Motor neuron (in vitro differentiated cells): ENCODE measurements around the gene ABHD16A. TPM values are rescaled to one million over a fixed set of nuclear protein-coding genes. Genes with fewer than 3 reads are reported as not detected.

Experiments used
- ATAC-seq, 8 experiments: fragments of 200-7000 bp; cut with Tn5 transposase; replicated peaks in 6 of 8; 2 replicates each; pipeline ENCODE4 v1.8.0; 2021; ENCODE audit warnings: mild to moderate bottlenecking in 8 of 8, moderate library complexity in 8 of 8
- H3K27ac ChIP-seq, 2 donors: fragments of 250-450 bp; sonication (Bioruptor Pico); 2 replicates each; pipeline ENCODE4 v1.9.0; 2021; ENCODE audit warnings: antibody characterized with exemption in 2 of 2, mild to moderate bottlenecking in 2 of 2, moderate library complexity in 1 of 2
- H3K4me1 ChIP-seq, 2 donors: fragments of 250-450 bp; sonication (Bioruptor Pico); replicated peaks in 1 of 2; 2 replicates each; pipeline ENCODE4 v1.6.1; 2021; ENCODE audit warnings: antibody characterized with exemption in 2 of 2, mild to moderate bottlenecking in 2 of 2, moderate library complexity in 1 of 2
- H3K4me3 ChIP-seq, 5 donors: fragments of 250-450 bp; sonication (Bioruptor Pico); 2 replicates each; pipeline ENCODE4 v1.9.0; 2021; ENCODE audit warnings: antibody characterized with exemption in 5 of 5, mild to moderate bottlenecking in 5 of 5, moderate library complexity in 4 of 5
- WGBS, 10 experiments: fragments of 450-650 bp; shearing (Covaris generic); methylation state at CpG; one replicate each; pipeline ENCODE4 v1.0.0; 2022; 5-methylcytosine and 5-hydroxymethylcytosine counted together
- in situ Hi-C, 9 experiments: fragments of 400-800 bp; cut with MboI; loops; one replicate each; pipeline ENCODE4 v1.15.0; 2021; ENCODE audit warnings: low sequenced_read_pairs in 9 of 9, low pct_unique_long_range_greater_than_20kb in 2 of 9; ENCODE audit not compliant: unreplicated experiment in 9 of 9
- total RNA-seq, 8 experiments: library from RNA; unstranded; fragments of 300-600 nt; gene quantifications; 2 replicates each; pipeline versions ENCODE4 v1.2.3 to v1.2.4, GENCODE V29; 2022

Gene ABHD16A
- total RNA-seq, 8 experiments from 2014 or later: 43.8 to 69.0 (median 52.5) TPM

DNA sequence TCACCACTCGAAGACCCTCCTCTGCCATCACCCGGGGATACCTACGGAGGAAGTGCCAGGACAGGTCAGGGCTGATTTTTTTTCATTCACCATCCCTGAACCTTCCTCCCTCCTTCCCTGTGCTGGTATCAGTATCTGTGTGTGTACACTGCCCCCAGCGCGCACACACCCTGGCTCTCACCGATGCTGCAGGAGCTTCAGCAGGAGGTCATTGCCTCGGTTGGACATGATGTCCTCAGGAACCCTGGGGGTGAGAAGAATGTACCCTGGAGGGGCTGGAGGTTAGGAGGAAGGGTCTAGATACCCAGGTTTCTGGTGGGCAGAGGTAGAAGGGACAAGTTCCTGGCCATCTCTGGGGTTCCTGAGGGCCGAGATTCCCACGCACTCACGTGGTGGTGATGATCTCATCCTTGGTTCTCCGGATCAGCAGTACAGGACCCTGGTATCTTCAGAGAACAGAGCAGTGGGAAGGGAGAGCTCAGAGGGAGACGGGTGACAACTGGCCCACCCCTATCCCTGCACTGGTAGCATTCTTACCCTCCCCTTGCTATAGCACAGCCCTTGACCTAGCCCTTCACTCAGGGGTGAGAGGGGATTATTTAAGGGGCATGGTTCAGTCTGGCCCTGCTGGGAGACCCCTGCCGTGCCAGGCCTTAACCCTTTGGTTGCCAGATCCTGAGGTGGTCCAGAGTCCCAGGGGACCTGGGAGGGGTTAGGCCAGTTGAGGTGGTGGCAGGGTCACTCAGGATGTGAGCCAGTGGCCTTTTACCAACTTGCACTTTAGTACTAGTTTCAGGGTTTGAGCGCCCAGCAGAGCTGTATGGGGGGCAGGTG lies 15.0 kb downstream of the ABHD16A start:
- ATAC-seq: no peak
- in situ Hi-C loops: loop anchor here in 1 of 9 experiments (25.0 kb wide), 1 partner anchor 274 kb away; the partner anchor contains the start of genes DXO, NELFE and SKIC2
- no peak overlapping the region for H3K27ac ChIP-seq

DNA sequence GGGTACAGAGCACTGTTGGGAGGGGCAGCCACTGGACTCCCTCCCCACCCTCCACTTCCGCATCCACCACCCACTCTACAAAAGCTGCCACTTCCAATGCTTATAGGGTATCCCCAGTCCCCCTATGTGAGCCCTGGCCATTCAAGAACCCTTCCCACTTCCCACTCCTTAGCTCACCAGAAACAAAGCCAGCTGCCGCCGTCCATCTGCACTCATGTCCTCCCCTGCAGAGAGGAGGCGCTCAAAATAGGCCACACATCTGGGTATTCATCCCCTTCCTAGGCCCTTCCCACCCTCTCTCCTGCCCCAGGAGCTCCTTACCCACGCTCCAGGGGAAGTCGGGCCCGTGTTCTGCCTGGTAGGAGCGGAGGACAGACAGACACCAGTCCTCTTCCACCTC lies 15.8 kb downstream of the ABHD16A start:
- H3K4me1 ChIP-seq: peaks cover 14 to 17% of the 10 kb centered on the region in 2 donors
- H3K27ac ChIP-seq: no peak overlapping the region
- 67 to 100% methylated on average over 1 to 3 of the region's 8 CpGs; no CpG with 5 or more reads in 8 of the 10 experiments for WGBS, 10 experiments
- no peak overlapping the region for H3K4me3 ChIP-seq
- no peak for ATAC-seq
- in situ Hi-C loops: loop anchor here in 1 of 9 experiments (25.0 kb wide), 1 partner anchor 275 kb away; the partner anchor contains the start of genes DXO, NELFE and SKIC2

More for the DNA sequence above, 15.0 kb downstream of the ABHD16A start:
- WGBS, 10 experiments: 65 to 100% (median 90%) methylated on average over 1 to 6 of the region's 14 CpGs; no CpG with 5 or more reads in 3 of the 10 experiments
- Histone ChIP-seq H3K4me1 (peaks cover 11% of the 10 kb centered on the region in 2 donors), H3K4me3 (no peak overlapping the region)

DNA sequence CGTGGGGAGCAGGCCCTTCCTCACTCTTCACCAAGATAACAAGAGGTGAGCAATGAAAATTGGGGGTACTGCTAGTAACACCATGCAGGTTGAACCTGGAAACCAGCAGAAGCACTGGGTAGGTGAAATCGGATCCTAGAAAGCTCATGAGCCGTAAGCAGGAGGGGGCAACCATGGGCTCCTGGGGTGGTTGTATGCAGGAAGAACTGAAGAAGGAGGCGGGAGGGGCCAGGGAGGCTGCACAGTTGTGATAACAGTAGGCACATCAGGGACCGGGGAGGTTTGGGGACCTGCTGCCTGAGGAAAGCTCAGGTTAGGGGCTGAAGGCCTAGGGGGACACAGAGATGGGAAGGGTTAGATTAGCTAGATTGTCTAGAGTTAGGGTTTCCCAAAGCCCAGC lies 16.6 kb downstream of the ABHD16A start:
- H3K4me3 ChIP-seq: no peak overlapping the region
- WGBS, 10 experiments: 0 to 100% (median 71%) methylated on average over 1 to 3 of the region's 5 CpGs; no CpG with 5 or more reads in 7 of the 10 experiments
- ATAC-seq: no peak
- in situ Hi-C loops: loop anchor here in 1 of 9 experiments (25.0 kb wide), 1 partner anchor 276 kb away; the partner anchor contains the start of genes DXO, NELFE and SKIC2
- H3K27ac ChIP-seq: no peak overlapping the region
- peaks cover 15 to 17% of the 10 kb centered on the region in 2 donors for H3K4me1 ChIP-seq

DNA sequence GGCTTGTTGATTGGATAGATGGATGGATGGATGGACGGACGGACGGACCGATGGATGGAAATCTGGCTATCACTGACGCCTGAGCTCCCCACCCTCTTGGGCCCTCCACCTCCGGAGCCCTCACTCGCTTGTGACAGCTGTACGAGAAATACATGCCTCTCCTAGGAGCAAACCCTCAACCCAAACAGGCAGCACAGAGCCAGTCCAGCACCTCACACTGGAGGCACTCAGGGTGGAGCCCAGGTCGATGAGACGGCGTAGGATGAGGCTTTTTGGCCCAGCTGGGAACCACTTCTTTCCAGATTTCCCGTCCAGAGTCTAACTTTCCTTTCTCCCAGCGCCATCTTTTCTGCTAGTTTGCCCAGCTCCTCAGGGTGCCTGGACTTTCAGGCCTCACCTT lies 19.5 kb downstream of the ABHD16A start:
- Histone ChIP-seq H3K27ac (peak overlapping the region; percentile 66 to 75), H3K4me1 (peaks cover 17 to 22% of the 10 kb centered on the region in 2 donors), H3K4me3 (peak overlapping the region; percentile 15 to 28 (median 23))
- WGBS, 10 experiments: 37 to 90% (median 57%) methylated on average over 1 to 11 of the region's 13 CpGs; no CpG with 5 or more reads in 3 of the 10 experiments
- peak in 5 of 8 experiments; percentile 3 to 34 (median 27) for ATAC-seq
- in situ Hi-C loops: loop anchor here in 1 of 9 experiments (25.0 kb wide), 1 partner anchor 279 kb away; the partner anchor contains the start of genes DXO, NELFE and SKIC2

DNA sequence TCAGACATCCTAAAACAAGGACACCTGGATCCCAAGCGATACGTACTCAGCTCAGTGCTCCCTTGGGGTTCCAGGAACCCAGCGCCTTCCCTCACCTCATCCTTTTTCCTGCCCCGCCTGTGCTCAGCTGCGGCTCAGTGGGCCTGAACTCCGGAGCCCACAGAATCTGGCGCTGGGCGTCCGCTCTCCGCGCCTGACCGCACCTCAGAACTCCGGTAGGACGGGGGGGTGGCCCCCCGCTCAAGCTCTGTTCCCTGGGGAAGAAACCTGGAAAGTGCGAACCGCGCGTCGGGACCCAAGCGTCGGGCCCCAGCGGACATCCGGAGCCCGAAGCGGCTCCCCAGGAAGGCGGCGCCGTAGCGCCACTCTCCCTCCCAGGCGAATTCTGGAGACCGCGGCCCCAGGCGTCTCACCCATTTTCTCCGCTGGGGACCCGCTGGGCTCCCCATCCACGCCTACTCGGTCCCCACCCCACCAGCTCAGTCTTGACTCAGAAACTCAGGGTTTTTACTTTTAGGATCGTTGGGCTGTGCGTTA lies 21.9 kb downstream of the ABHD16A start:
- WGBS, 10 experiments: 0 to 50% (median 17%) methylated on average over 2 to 5 of the region's 40 CpGs; no CpG with 5 or more reads in 5 of the 10 experiments
- in situ Hi-C loops: loop anchor here in 1 of 9 experiments (25.0 kb wide), 1 partner anchor 281 kb away; the partner anchor contains the start of genes DXO, NELFE and SKIC2
- ATAC-seq: peak; percentile 9 to 67 (median 18)
- H3K4me1 ChIP-seq: peaks cover 17 to 22% of the 10 kb centered on the region in 2 donors
- H3K4me3 ChIP-seq: peak overlapping the region in 4 of 5 donors; percentile 1 to 14 (median 8)
- no peak overlapping the region for H3K27ac ChIP-seq

DNA sequence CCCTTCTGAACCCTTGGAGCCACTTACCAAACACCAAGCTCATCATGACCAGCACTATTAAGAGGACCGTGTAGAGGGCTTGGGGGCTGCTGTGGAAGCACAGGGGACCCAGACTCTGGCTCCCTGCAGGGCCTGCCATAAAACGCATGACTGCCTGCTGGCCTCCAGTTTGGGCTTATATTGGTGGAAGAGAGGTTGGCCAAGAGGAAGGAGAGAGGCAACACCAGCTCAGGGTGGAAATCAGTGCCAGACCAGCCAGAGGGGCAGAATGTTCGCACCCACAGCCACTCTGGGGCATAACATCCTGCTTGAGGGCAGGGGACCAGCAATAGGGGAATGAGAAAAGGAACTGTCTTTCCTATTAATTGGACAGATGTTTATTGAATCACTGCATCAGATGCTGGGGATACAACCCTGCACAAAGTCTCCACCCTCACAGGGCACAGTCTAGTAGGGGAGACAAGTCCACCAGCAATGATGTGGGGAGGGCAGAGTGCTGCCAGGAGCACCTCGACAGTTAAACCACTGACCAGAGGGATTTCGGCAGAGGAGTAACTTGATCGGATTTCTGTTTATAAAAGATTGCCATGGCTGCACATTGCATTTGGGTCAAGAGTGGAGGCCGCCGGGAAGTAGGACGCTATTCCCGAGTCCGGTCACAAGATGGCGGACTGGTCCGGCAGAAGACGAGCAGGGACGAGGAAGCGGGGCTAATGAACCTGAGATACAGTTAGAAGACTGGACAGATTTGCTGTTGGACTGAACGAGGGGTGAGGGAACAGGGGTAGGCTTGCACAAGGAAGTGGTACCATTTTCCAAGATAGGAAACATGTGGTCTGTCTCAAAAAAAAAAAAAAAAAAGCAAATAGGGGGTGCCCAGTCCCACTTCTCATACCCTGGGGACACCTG lies 22.6 kb downstream of the ABHD16A start, which contains the start of gene LY6G5C:
Gene LY6G5C (minus strand): TSS at position 842 of the 909 bp plus-strand sequence. CDS start 694 bp downstream, at position 148.
- peak within 1 kb of the TSS in 4 of 5 donors; percentile 1 to 14 (median 8) for H3K4me3 ChIP-seq
- peak; percentile 59 to 87 (median 69) for ATAC-seq
- in situ Hi-C loops: loop anchor here in 1 of 9 experiments (25.0 kb wide), 1 partner anchor 282 kb away; the partner anchor contains the start of genes DXO, NELFE and SKIC2
- WGBS, 10 experiments: 0 to 40% (median 0%) methylated on average over 4 to 11 of the region's 17 CpGs; no CpG with 5 or more reads in 1 of the 10 experiments
- H3K4me1 ChIP-seq: peaks cover 17 to 22% of the 10 kb centered on the region in 2 donors
- H3K27ac ChIP-seq: no peak within 1 kb of the TSS

DNA sequence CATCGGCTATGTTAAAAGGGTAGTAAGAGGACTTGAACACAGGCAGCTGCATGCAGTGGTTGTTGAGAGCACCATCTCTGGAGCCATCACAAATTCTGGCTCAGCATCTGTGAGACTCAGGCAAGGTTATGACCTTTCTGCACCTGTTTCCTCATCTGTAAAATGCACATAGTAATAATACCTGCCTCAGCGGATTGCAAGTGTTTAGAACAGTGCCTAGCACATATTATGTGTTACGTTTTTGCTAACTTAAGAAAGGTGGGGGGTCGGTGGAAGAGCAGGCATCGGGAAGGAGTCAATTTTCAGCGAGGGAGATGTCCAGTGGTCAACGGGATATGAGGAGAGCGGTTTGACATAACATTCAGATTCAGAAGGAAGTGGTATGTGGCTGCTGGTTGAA lies 25.2 kb downstream of the ABHD16A start:
- 30 to 100% (median 78%) methylated on average over 1 to 8 of the region's 8 CpGs; no CpG with 5 or more reads in 2 of the 10 experiments for WGBS, 10 experiments
- no peak overlapping the region for H3K4me3 ChIP-seq
- no peak overlapping the region for H3K27ac ChIP-seq
- H3K4me1 ChIP-seq: peaks cover 6 to 10% of the 10 kb centered on the region in 2 donors
- no peak for ATAC-seq
- in situ Hi-C loops: loop anchor here in 1 of 9 experiments (25.0 kb wide), 1 partner anchor 284 kb away; the partner anchor contains the start of genes DXO, NELFE and SKIC2

DNA sequence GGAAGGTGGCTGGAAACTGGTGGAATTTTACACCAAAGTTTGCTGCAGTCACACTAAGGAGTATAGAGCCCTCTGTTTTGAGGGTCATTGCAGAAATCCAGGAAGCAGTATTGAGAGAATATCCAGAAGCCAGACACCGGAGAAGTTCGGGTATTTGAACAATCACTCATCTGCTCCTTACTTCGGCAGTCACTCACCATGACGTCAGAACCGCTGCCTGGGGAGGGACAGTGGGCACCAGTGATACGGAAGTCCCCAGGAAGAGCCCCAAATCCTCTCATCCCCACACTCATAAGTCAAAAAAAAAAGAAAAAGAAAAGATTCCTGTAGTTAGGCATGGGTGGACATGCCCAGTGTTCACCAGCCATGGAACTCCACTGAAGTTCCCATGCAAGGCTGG lies 26.2 kb downstream of the ABHD16A start:
- Histone ChIP-seq H3K4me1 (peaks cover 0 to 8% of the 10 kb centered on the region in 2 donors), H3K27ac (no peak overlapping the region), H3K4me3 (no peak overlapping the region)
- no peak for ATAC-seq
- 0 to 86% (median 52%) methylated on average over 1 to 6 of the region's 6 CpGs; no CpG with 5 or more reads in 2 of the 10 experiments for WGBS, 10 experiments
- in situ Hi-C loops: loop anchor here in 1 of 9 experiments (25.0 kb wide), 1 partner anchor 285 kb away; the partner anchor contains the start of genes DXO, NELFE and SKIC2

DNA sequence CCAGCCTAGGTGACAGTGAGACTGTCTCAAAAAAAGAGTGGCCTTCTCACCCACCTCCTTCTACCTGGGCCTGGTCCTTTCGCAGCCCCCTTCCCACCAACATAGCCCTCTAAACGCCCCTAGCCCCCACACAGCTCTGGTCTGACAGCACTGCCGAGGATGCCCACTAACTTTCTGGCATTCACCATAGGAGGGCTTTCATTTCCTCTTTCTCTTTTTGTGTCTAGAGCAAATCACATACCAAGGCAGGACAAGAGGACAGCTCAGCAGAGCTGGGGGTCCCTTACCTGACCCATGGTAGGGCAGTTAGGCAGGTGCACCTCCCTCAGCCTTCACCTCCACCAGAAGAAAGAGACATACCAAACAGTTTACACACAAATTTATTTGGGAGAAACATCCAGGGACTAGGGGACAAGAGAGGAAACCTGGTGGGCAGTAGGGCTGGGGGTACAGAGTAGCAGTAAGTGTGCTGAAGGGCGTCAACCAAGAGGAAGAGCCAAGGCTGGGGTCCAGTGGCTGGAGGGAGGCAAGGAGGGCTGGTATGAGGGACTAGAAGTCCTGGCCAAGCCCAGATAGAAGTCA lies 26.7 kb downstream of the ABHD16A start:
- H3K27ac ChIP-seq: no peak overlapping the region
- H3K4me3 ChIP-seq: no peak overlapping the region
- peaks cover 0 to 6% of the 10 kb centered on the region in 2 donors for H3K4me1 ChIP-seq
- no peak for ATAC-seq
- in situ Hi-C loops: loop anchor here in 1 of 9 experiments (25.0 kb wide), 1 partner anchor 286 kb away; the partner anchor contains the start of genes DXO, NELFE and SKIC2
- 43 to 100% (median 75%) methylated on average over 1 to 2 of the region's 4 CpGs; no CpG with 5 or more reads in 6 of the 10 experiments for WGBS, 10 experiments

DNA sequence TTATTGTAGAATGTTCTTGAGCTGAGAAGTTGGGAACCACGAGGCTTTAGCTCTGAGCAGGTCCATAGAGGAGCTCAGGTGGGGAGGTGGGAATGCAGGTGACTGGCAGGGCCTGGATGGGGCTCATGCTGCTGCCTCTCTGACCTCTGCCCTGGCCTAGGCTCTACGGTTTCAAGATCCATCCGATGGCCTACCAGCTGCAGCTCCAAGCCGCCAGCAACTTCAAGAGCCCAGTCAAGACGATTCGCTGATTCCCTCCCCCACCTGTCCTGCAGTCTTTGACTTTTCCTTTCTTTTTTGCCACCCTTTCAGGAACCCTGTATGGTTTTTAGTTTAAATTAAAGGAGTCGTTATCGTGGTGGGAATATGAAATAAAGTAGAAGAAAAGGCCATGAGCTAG lies 33.4 kb downstream of the ABHD16A start, which contains the start of gene LY6G5B:
Gene LY6G5B (plus strand): TSS at position 301 of the 400 bp plus-strand sequence. CDS start 975 bp downstream, outside the sequence.
- no peak within 1 kb of the TSS for H3K4me3 ChIP-seq
- no peak within 1 kb of the TSS for H3K27ac ChIP-seq
- ATAC-seq: no peak
- H3K4me1 ChIP-seq: peaks cover 0 to 9% of the 10 kb centered on the region in 2 donors
- whole genome bisulfite sequencing, 10 experiments: 43 to 100% (median 88%) methylated on average over 2 to 5 of the region's 8 CpGs; no CpG with 5 or more reads in 3 of the 10 experiments
- in situ Hi-C loops: loop anchor here in 1 of 9 experiments (25.0 kb wide), 1 partner anchor 168 kb away; the partner anchor contains the start of gene HSPA1B
